Endothelial cell (in vitro differentiated cells): ENCODE results near the gene FYCO1. TPM values are rescaled to one million over a fixed set of nuclear protein-coding genes. Genes with fewer than 3 reads are reported as not detected.

Experiments used
- DNase-seq: peaks from one replicate; pipeline ENCODE4 v3.0.0; 2021; ENCODE audit warnings: low spot score
- H3K27ac Mint-ChIP-seq: one replicate; pipeline ENCODE4 v1.8.0; 2021; ENCODE audit warnings: mixed read lengths, inconsistent platforms; ENCODE audit not compliant: unreplicated experiment
- H3K27me3 Mint-ChIP-seq: one replicate; pipeline ENCODE4 v1.8.0; 2021; ENCODE audit warnings: mild to moderate bottlenecking, moderate library complexity, mixed read lengths, inconsistent platforms; ENCODE audit not compliant: unreplicated experiment
- H3K36me3 Mint-ChIP-seq: one replicate; pipeline ENCODE4 v1.8.0; 2021; ENCODE audit warnings: mild to moderate bottlenecking, low read depth, mixed read lengths, inconsistent platforms; ENCODE audit not compliant: unreplicated experiment
- H3K4me1 Mint-ChIP-seq: one replicate; pipeline ENCODE4 v1.8.0; 2021; ENCODE audit warnings: mild to moderate bottlenecking, mixed read lengths, inconsistent platforms; ENCODE audit not compliant: unreplicated experiment
- H3K4me3 Mint-ChIP-seq: one replicate; pipeline ENCODE4 v1.8.0; 2021; ENCODE audit warnings: mild to moderate bottlenecking, mixed read lengths, inconsistent platforms; ENCODE audit not compliant: unreplicated experiment
- H3K9me3 Mint-ChIP-seq: one replicate; pipeline ENCODE4 v1.8.0; 2021; ENCODE audit warnings: mixed read lengths, inconsistent platforms; ENCODE audit not compliant: unreplicated experiment
- total RNA-seq: library from RNA; stranded (reverse); fragmentation: NEBNext Ultra II Directional; extraction: Animal tissue kit (Norgen Biotek cat#: 25700); gene quantifications from one replicate; pipeline ENCODE4 v1.2.1, GENCODE V29; 2021; ENCODE audit not compliant: unreplicated experiment
- TF ChIP-seq, protein P1 (sequence below): fragments of 200-600 bp; sonication (generic); IDR thresholded peaks from one replicate; pipeline ENCODE4 v1.5.0; 2021; ENCODE audit warnings: antibody characterized with exemption; ENCODE audit not compliant: unreplicated experiment

The FYCO1 gene
- total RNA-seq, 1 donor from 2014 or later = 13.8 TPM

DNA sequence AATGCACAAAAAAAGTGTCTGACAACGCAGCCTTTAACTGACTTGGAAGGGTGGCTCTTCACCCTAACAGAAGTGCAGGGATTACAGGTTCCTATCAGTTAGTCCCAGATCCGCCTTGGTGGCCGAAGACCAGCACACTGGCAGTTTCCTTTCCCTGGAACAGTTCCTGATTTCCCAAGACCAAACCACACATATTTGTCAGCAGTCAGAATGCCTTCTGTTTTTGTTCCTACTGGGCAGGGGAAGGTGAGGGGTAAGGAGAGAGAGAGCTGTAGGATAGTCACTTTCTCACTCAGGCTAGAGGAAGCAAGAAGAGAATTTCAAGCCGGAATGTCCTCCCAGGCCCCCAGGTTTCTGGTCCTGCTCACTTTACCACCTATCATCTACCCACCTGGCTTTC lies 43.2 kb downstream of the FYCO1 start:
- peak overlapping the region; percentile 59 for H3K27ac Mint-ChIP-seq
- no peak overlapping the region for H3K4me3 Mint-ChIP-seq
- peaks cover 12% of the 10 kb centered on the region for H3K4me1 Mint-ChIP-seq
- TF ChIP-seq, protein P1, sequence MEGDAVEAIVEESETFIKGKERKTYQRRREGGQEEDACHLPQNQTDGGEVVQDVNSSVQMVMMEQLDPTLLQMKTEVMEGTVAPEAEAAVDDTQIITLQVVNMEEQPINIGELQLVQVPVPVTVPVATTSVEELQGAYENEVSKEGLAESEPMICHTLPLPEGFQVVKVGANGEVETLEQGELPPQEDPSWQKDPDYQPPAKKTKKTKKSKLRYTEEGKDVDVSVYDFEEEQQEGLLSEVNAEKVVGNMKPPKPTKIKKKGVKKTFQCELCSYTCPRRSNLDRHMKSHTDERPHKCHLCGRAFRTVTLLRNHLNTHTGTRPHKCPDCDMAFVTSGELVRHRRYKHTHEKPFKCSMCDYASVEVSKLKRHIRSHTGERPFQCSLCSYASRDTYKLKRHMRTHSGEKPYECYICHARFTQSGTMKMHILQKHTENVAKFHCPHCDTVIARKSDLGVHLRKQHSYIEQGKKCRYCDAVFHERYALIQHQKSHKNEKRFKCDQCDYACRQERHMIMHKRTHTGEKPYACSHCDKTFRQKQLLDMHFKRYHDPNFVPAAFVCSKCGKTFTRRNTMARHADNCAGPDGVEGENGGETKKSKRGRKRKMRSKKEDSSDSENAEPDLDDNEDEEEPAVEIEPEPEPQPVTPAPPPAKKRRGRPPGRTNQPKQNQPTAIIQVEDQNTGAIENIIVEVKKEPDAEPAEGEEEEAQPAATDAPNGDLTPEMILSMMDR = no peak
- H3K36me3 Mint-ChIP-seq = peaks cover 40% of the 10 kb centered on the region
- no peak for DNase-seq
- H3K9me3 Mint-ChIP-seq = no peaks in the 10 kb centered on the region
- peaks cover 1% of the 10 kb centered on the region for H3K27me3 Mint-ChIP-seq

DNA sequence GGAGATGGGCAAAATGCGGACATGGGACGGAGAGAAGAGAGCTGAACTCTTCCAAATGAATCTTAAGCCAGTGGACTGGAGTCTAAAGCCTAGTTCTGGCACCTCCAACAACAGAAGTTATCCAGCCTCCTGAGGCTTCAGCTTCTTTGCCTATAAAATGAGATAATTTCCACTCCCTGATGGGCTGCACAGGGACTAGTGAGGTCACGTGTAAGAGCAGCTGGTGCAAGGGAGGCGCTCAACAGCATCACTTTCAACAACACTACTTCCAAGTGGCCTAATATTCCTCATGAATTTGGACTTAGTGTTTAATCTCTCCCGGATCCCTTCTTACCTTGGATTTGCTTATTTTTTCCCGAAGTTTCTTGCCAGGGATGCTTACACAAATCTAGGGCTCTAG lies 43.7 kb downstream of the FYCO1 start:
- H3K27me3 Mint-ChIP-seq = peaks cover 1% of the 10 kb centered on the region
- TF ChIP-seq, protein P1 = no peak
- no peak overlapping the region for H3K4me3 Mint-ChIP-seq
- DNase-seq = no peak
- H3K9me3 Mint-ChIP-seq = no peaks in the 10 kb centered on the region
- H3K36me3 Mint-ChIP-seq = peaks cover 37% of the 10 kb centered on the region
- H3K27ac Mint-ChIP-seq = no peak overlapping the region
- peaks cover 12% of the 10 kb centered on the region for H3K4me1 Mint-ChIP-seq

DNA sequence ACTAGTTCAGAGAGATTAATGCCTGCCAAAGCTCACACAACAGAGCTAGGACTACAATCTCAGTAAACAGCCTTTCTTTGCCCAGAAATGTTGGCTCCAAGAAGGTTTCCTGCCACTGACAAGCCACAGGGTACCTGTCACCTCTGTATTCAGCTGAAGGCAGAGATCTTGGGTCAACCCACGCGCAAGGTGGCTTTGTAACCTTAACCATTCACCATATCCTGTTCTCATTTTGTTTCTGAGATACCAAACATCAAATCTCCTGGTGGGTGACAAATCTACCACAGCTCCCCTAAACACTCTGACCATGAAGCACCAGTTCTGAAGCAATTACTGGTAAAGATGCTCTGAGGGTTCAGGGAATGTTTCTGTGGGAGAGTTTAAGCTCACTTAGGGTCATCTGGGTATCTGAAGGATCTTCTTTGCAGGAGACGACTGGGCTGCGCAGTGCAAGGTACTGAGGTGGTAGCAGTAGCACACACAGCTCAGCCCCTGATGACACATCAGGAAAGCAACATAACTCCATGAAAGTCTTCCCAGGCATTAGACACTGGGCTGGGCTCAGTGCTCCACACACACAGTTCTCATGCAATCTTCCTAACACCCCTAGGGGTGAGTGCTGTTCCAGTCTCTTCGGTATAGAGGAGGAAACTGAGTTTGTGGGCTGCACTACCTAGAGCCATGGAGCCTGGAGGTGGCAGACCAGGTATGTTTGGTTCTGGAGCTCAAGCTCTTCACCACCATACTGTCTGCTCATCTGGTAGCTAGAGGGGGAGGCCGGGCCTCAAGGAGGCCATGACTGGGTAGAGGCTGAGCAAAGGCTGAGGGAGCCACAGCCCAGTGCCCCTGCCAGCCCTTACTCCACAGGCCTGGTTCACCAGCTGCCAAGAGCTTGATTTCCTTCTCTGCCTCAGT lies 44.7 kb downstream of the FYCO1 start:
- Mint-ChIP-seq H3K36me3 (peaks cover 37% of the 10 kb centered on the region), H3K27me3 (peaks cover 1% of the 10 kb centered on the region), H3K4me3 (peak overlapping the region; percentile 15), H3K9me3 (no peaks in the 10 kb centered on the region), H3K4me1 (peaks cover 12% of the 10 kb centered on the region), H3K27ac (no peak overlapping the region)
- TF ChIP-seq, protein P1 = no peak
- no peak for DNase-seq

DNA sequence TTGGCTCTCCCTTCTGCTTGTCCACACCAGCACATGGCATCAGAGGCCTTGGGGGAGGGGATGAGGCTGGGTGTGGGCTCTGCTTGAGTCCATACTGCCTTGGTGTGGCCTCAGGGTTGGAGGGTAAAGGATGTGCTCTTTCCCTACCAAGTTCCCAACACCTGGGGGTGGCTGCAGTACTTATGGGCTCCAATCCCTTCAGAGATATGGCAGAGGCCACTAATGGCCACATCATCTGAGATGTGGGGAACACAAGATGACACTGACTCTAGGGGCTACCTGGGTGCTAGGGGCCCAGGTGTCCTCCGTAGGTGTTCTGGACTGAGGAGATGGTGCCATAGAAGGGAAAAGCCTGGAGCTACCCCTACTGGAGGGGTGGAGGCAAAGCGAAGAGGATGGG lies 45.5 kb downstream of the FYCO1 start:
- DNase-seq = no peak
- Mint-ChIP-seq H3K27me3 (peaks cover 1% of the 10 kb centered on the region), H3K27ac (no peak overlapping the region), H3K9me3 (no peaks in the 10 kb centered on the region), H3K4me1 (peaks cover 12% of the 10 kb centered on the region), H3K36me3 (peaks cover 31% of the 10 kb centered on the region), H3K4me3 (no peak overlapping the region)
- TF ChIP-seq, protein P1 = no peak

DNA sequence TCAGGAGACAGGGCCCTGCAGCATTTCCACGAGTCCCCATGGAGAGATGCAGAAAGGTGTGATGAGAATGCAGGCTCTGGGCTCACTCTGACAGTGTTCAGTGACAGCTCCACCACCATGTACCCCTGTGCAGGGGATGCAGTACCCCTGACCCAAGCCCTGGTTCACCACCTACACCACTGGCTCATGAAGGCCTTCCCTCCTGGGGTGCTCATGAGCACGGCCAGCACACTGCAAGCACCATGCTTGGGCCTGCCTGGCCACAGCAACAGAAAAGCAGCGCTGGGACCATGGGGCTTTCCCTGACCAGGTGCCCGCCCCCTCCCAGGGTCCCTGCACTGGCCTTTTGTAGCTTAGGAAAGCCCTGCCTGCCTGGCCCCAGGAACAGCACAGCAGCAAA lies 46.2 kb downstream of the FYCO1 start:
- H3K9me3 Mint-ChIP-seq = no peaks in the 10 kb centered on the region
- H3K27ac Mint-ChIP-seq = no peak overlapping the region
- H3K4me3 Mint-ChIP-seq = no peak overlapping the region
- TF ChIP-seq, protein P1 = no peak
- peaks cover 12% of the 10 kb centered on the region for H3K4me1 Mint-ChIP-seq
- no peak for DNase-seq
- H3K27me3 Mint-ChIP-seq = peaks cover 1% of the 10 kb centered on the region
- H3K36me3 Mint-ChIP-seq = peaks cover 26% of the 10 kb centered on the region
